Mesenchymal stem cell (in vitro differentiated cells and primary cell): ENCODE data around the gene MSMB.

ENCODE experiments used
- DNase-seq: peaks from one replicate; pipeline ENCODE4 v3.0.0-alpha.2; 2013
- H2AFZ ChIP-seq: one replicate; pipeline ENCODE4 v1.6.1; 2013; ENCODE audit warnings: low read depth, mild to moderate bottlenecking, control low read depth, inconsistent platforms, low read length, moderate library complexity
- H2AK5ac ChIP-seq: 2 replicates; pipeline ENCODE4 v1.6.1; 2013; ENCODE audit warnings: low read length, moderate library complexity, mild to moderate bottlenecking, inconsistent platforms; ENCODE audit not compliant: severe bottlenecking
- H2BK120ac ChIP-seq: one replicate; pipeline ENCODE4 v1.6.1; 2013; ENCODE audit warnings: low read depth, mild to moderate bottlenecking, inconsistent platforms, low read length, moderate library complexity
- H2BK12ac ChIP-seq, 2 experiments: one replicate each; pipeline ENCODE4 v1.6.1; 2013; ENCODE audit warnings: inconsistent platforms in 2 of 2, low read length in 2 of 2, mild to moderate bottlenecking in 2 of 2, moderate library complexity in 2 of 2, control low read depth in 1 of 2
- H2BK15ac ChIP-seq: one replicate; pipeline ENCODE4 v1.6.1; 2013; ENCODE audit warnings: mild to moderate bottlenecking, low read depth, inconsistent platforms; ENCODE audit not compliant: poor library complexity, severe bottlenecking
- H2BK5ac ChIP-seq: 2 replicates; pipeline ENCODE4 v1.6.1; 2013; ENCODE audit warnings: low read depth, mild to moderate bottlenecking, low read length, control low read depth, inconsistent platforms; ENCODE audit not compliant: poor library complexity, severe bottlenecking
- H3K14ac ChIP-seq, 2 experiments: one replicate each; pipeline ENCODE4 v1.6.1; 2013; ENCODE audit warnings: inconsistent platforms in 2 of 2, low read length in 2 of 2, control low read depth in 1 of 2, mild to moderate bottlenecking in 1 of 2, moderate library complexity in 1 of 2
- H3K18ac ChIP-seq, 2 experiments: one replicate each; pipeline ENCODE4 v1.6.1; 2013; ENCODE audit warnings: inconsistent platforms in 2 of 2, low read length in 2 of 2, control low read depth in 1 of 2, low read depth in 1 of 2, mild to moderate bottlenecking in 1 of 2
- H3K23ac ChIP-seq, 2 experiments: one replicate each; pipeline ENCODE4 v1.6.1; 2013; ENCODE audit warnings: inconsistent platforms in 2 of 2, low read length in 2 of 2, mild to moderate bottlenecking in 2 of 2, moderate library complexity in 2 of 2, control low read depth in 1 of 2
- H3K27ac ChIP-seq: 2 replicates; pipeline ENCODE4 v1.5.1; 2013; ENCODE audit warnings: mild to moderate bottlenecking, moderate library complexity, low read length, control low read depth, inconsistent platforms; ENCODE audit not compliant: poor library complexity, severe bottlenecking
- H3K27me3 ChIP-seq, 2 experiments: 2 replicates each; pipeline versions ENCODE4 v1.6.1 to v1.7.0; 2013; ENCODE audit warnings: low read length in 2 of 2, mild to moderate bottlenecking in 2 of 2, moderate library complexity in 2 of 2, control low read depth in 1 of 2, inconsistent platforms in 1 of 2; ENCODE audit not compliant: control insufficient read depth in 1 of 2, insufficient read depth in 1 of 2
- H3K36me3 ChIP-seq, 2 experiments: 2 replicates each; pipeline versions ENCODE4 v1.6.1 to v1.7.0; 2013; ENCODE audit warnings: low read length in 2 of 2, control low read depth in 1 of 2, inconsistent platforms in 1 of 2, low read depth in 1 of 2, mild to moderate bottlenecking in 1 of 2; ENCODE audit not compliant: insufficient read depth in 2 of 2, control insufficient read depth in 1 of 2
- H3K4ac ChIP-seq, 2 experiments: one replicate each; pipeline ENCODE4 v1.6.1; 2013; ENCODE audit warnings: inconsistent platforms in 2 of 2, low read length in 2 of 2, mild to moderate bottlenecking in 2 of 2, moderate library complexity in 2 of 2, control low read depth in 1 of 2, low read depth in 1 of 2
- H3K4me1 ChIP-seq: 2 replicates; pipeline ENCODE4 v1.6.1; 2013; ENCODE audit warnings: low read depth, low read length, control low read depth; ENCODE audit not compliant: control insufficient read depth, insufficient read depth
- H3K4me2 ChIP-seq: 2 replicates; pipeline ENCODE4 v1.6.1; 2013; ENCODE audit warnings: low read length, mild to moderate bottlenecking, inconsistent platforms; ENCODE audit not compliant: poor library complexity, severe bottlenecking
- H3K4me3 ChIP-seq, 2 experiments: 2 replicates each; pipeline versions ENCODE4 v1.5.1 to v1.7.0; 2013; ENCODE audit warnings: low read length in 2 of 2, mild to moderate bottlenecking in 2 of 2, control low read depth in 1 of 2, low read depth in 1 of 2; ENCODE audit not compliant: insufficient read depth in 1 of 2
- H3K79me1 ChIP-seq: replicated peaks from 2 replicates; pipeline ENCODE4 v1.6.1; 2013; ENCODE audit warnings: mild to moderate bottlenecking, control low read depth, low read length, inconsistent platforms; ENCODE audit not compliant: poor library complexity, severe bottlenecking
- H3K9ac ChIP-seq: 2 replicates; pipeline ENCODE4 v1.7.0; 2013; ENCODE audit warnings: mild to moderate bottlenecking, low read length, moderate library complexity
- H3K9me3 ChIP-seq: 2 replicates; pipeline ENCODE4 v1.7.0; 2013; ENCODE audit warnings: mild to moderate bottlenecking, low read length; ENCODE audit not compliant: control insufficient read depth
- H4K8ac ChIP-seq: one replicate; pipeline ENCODE4 v1.6.1; 2013; ENCODE audit warnings: inconsistent platforms, mild to moderate bottlenecking, low read length, moderate library complexity
- H4K91ac ChIP-seq: one replicate; pipeline ENCODE4 v1.6.1; 2013; ENCODE audit warnings: mild to moderate bottlenecking, low read length, inconsistent platforms
- WGBS: methylation state at CpG from one replicate; pipeline ENCODE4 v1.1.7; 2013; ENCODE audit warnings: mixed read lengths; 5-methylcytosine and 5-hydroxymethylcytosine counted together

The MSMB gene

GRCh38 chr10:46018453-46019176, 27.5 kb downstream of the MSMB start:
- peak overlapping the region; percentile 32 for H3K9ac ChIP-seq
- 48% methylated on average over 2 of the region's 2 CpGs for WGBS
- H3K27me3 ChIP-seq = no peaks in the 10 kb centered on the region

GRCh38 chr10:46017733-46018132, 28.3 kb downstream of the MSMB start:
- Histone ChIP-seq H3K4ac (no peak overlapping the region), H3K14ac (no peak overlapping the region), H3K4me2 (no peak overlapping the region), H3K27ac (no peak overlapping the region), H3K36me3 (peaks cover 12 to 34% of the 10 kb centered on the region in 2 experiments), H3K23ac (no peak overlapping the region), H3K18ac (no peak overlapping the region), H4K8ac (no peak overlapping the region), H3K4me1 (peaks cover 14% of the 10 kb centered on the region), H2BK120ac (no peak overlapping the region), H3K79me1 (peaks cover 12% of the 10 kb centered on the region), H2BK15ac (no peak overlapping the region), H2AK5ac (no peak overlapping the region), H2BK12ac (no peak overlapping the region), H3K9me3 (no peaks in the 10 kb centered on the region), H3K9ac (peak overlapping the region; percentile 32), H2AFZ (no peak overlapping the region), H3K4me3 (no peak overlapping the region), H3K27me3 (no peaks in the 10 kb centered on the region), H2BK5ac (no peak overlapping the region), H4K91ac (no peak overlapping the region)
- WGBS = 100% methylated on average over 2 of the region's 2 CpGs
- DNase-seq = no peak

More at GRCh38 chr10:46018453-46019176, 27.5 kb downstream of the MSMB start:
- H3K79me1 ChIP-seq = peaks cover 8% of the 10 kb centered on the region
- peak; percentile 52 for DNase-seq
- no peak overlapping the region for H4K8ac ChIP-seq
- peak overlapping the region in 1 of 2 experiments; percentile 48 for H3K18ac ChIP-seq
- no peak overlapping the region for H3K4ac ChIP-seq
- no peak overlapping the region for H2BK15ac ChIP-seq
- no peak overlapping the region for H2AFZ ChIP-seq
- no peak overlapping the region for H3K27ac ChIP-seq
- no peak overlapping the region for H3K4me2 ChIP-seq
- no peak overlapping the region for H2BK120ac ChIP-seq
- H4K91ac ChIP-seq = no peak overlapping the region
- H2BK5ac ChIP-seq = no peak overlapping the region
- no peak overlapping the region for H3K14ac ChIP-seq
- H3K4me3 ChIP-seq = no peak overlapping the region
- no peak overlapping the region for H2AK5ac ChIP-seq
- H3K23ac ChIP-seq = no peak overlapping the region
- H3K4me1 ChIP-seq = peaks cover 18% of the 10 kb centered on the region
- peaks cover 10 to 26% of the 10 kb centered on the region in 2 experiments for H3K36me3 ChIP-seq
- no peak overlapping the region for H2BK12ac ChIP-seq
- no peaks in the 10 kb centered on the region for H3K9me3 ChIP-seq

- no peak overlapping the region for H2BK15ac ChIP-seq
- no CpG with 5 or more reads among the region's 1 CpG for WGBS
- H2AFZ ChIP-seq = no peak overlapping the region
Observed at GRCh38 chr10:46016811-46017210, 29.3 kb downstream of the MSMB start.

GRCh38 chr10:46016190-46016589, 29.9 kb downstream of the MSMB start:
- Histone ChIP-seq H3K4ac (no peak overlapping the region), H3K18ac (peak overlapping the region in 1 of 2 experiments; percentile 5), H3K36me3 (peaks cover 20 to 49% of the 10 kb centered on the region in 2 experiments), H3K79me1 (peaks cover 13% of the 10 kb centered on the region), H3K23ac (no peak overlapping the region), H4K91ac (no peak overlapping the region), H3K9me3 (no peaks in the 10 kb centered on the region), H3K4me3 (no peak overlapping the region), H3K27ac (no peak overlapping the region), H3K14ac (no peak overlapping the region), H3K4me1 (peaks cover 10% of the 10 kb centered on the region), H2BK5ac (no peak overlapping the region), H2AK5ac (no peak overlapping the region), H2AFZ (no peak overlapping the region), H2BK12ac (no peak overlapping the region), H2BK120ac (no peak overlapping the region), H4K8ac (no peak overlapping the region), H3K27me3 (no peaks in the 10 kb centered on the region), H2BK15ac (no peak overlapping the region), H3K4me2 (no peak overlapping the region), H3K9ac (no peak overlapping the region)
- DNase-seq = no peak
- WGBS = 97% methylated on average over 5 of the region's 5 CpGs

More at GRCh38 chr10:46016811-46017210, 29.3 kb downstream of the MSMB start:
- Histone ChIP-seq H3K27me3 (no peaks in the 10 kb centered on the region), H2BK120ac (no peak overlapping the region), H3K79me1 (peaks cover 12% of the 10 kb centered on the region), H4K8ac (no peak overlapping the region), H3K4ac (no peak overlapping the region), H3K14ac (no peak overlapping the region), H3K36me3 (peaks cover 14 to 44% of the 10 kb centered on the region in 2 experiments), H3K9me3 (no peaks in the 10 kb centered on the region), H4K91ac (no peak overlapping the region), H3K23ac (no peak overlapping the region), H2BK12ac (no peak overlapping the region), H3K9ac (peak overlapping the region; percentile 21), H2BK5ac (no peak overlapping the region), H3K4me3 (no peak overlapping the region), H3K18ac (no peak overlapping the region), H3K27ac (no peak overlapping the region), H2AK5ac (no peak overlapping the region), H3K4me2 (no peak overlapping the region), H3K4me1 (peaks cover 12% of the 10 kb centered on the region)
- no peak for DNase-seq
